ENCODE results near the gene PDSS1.

The PDSS1 gene

GRCh38 chr10:26776258-26776657, 78.8 kb downstream of the PDSS1 start:
- TF ChIP-seq CTCF (conservative IDR thresholded peaks at IDR 0.05; ENCODE audit: control insufficient read depth, insufficient read depth, low read depth, low read length): no peak
- H3K4me3 ChIP-seq (ENCODE audit: control insufficient read depth, low read depth, low read length): no peak overlapping the region
- DNase-seq (ENCODE audit: low read depth): no peak

GRCh38 chr10:26777686-26778085, 80.2 kb downstream of the PDSS1 start:
- DNase-seq (ENCODE audit: low read depth): no peak
- no peak for TF ChIP-seq CTCF (conservative IDR thresholded peaks at IDR 0.05; ENCODE audit: control insufficient read depth, insufficient read depth, low read depth, low read length)
- no peak overlapping the region for H3K4me3 ChIP-seq (ENCODE audit: control insufficient read depth, low read depth, low read length)

GRCh38 chr10:26779176-26779860, 81.8 kb downstream of the PDSS1 start:
- TF ChIP-seq CTCF (conservative IDR thresholded peaks at IDR 0.05; ENCODE audit: control insufficient read depth, insufficient read depth, low read depth, low read length): no peak
- H3K4me3 ChIP-seq (ENCODE audit: control insufficient read depth, low read depth, low read length): no peak overlapping the region
- no peak for DNase-seq (ENCODE audit: low read depth)

- DNase-seq (ENCODE audit: low read depth): no peak
- no peak for TF ChIP-seq CTCF (conservative IDR thresholded peaks at IDR 0.05; ENCODE audit: control insufficient read depth, insufficient read depth, low read depth, low read length)
- H3K4me3 ChIP-seq (ENCODE audit: control insufficient read depth, low read depth, low read length): no peak overlapping the region
Observed at GRCh38 chr10:26780106-26780792, 82.7 kb downstream of the PDSS1 start.

GRCh38 chr10:26780793-26781601, 83.5 kb downstream of the PDSS1 start:
- no peak overlapping the region for H3K4me3 ChIP-seq (ENCODE audit: control insufficient read depth, low read depth, low read length)
- no peak for TF ChIP-seq CTCF (conservative IDR thresholded peaks at IDR 0.05; ENCODE audit: control insufficient read depth, insufficient read depth, low read depth, low read length)
- peak; percentile 94 for DNase-seq (ENCODE audit: low read depth)

- peak; percentile 66 for DNase-seq (ENCODE audit: low read depth)
- no peak overlapping the region for H3K4me3 ChIP-seq (ENCODE audit: control insufficient read depth, low read depth, low read length)
- no peak for TF ChIP-seq CTCF (conservative IDR thresholded peaks at IDR 0.05; ENCODE audit: control insufficient read depth, insufficient read depth, low read depth, low read length)
Observed at GRCh38 chr10:26781797-26782196, 84.3 kb downstream of the PDSS1 start.

Data from fibroblast of mammary gland (primary cell).